HepG2 (cell line): Measurements from ENCODE around the gene NEK11.

Experiments used
- ARHGAP35 ChIP-seq: sonication (generic); formaldehyde crosslinking; IDR thresholded peaks from 2 replicates; pipeline ENCODE4 v1.9.0; 2022; ENCODE audit warnings: mild to moderate bottlenecking, inconsistent platforms, moderate library complexity, missing genetic modification reagents, borderline replicate concordance
- CTCF ChIP-seq: sonication (generic); formaldehyde crosslinking; IDR thresholded peaks from 2 replicates; pipeline ENCODE4 v1.5.0; 2020; ENCODE audit warnings: mild to moderate bottlenecking, missing genetic modification reagents, moderate library complexity
- DPF2 ChIP-seq: sonication (generic); formaldehyde crosslinking; IDR thresholded peaks from 2 replicates; pipeline ENCODE4 v1.4.0; 2020; ENCODE audit warnings: mild to moderate bottlenecking, low read depth, missing genetic modification reagents, borderline replicate concordance
- ELF3 ChIP-seq: IDR thresholded peaks from 2 replicates; pipeline ENCODE4 v1.6.1; 2016; ENCODE audit warnings: missing genetic modification reagents, missing compliant biosample characterization
- NFE2L1 ChIP-seq: sonication (generic); formaldehyde crosslinking; IDR thresholded peaks from 2 replicates; pipeline ENCODE4 v1.4.0; 2020; ENCODE audit warnings: missing genetic modification reagents, mild to moderate bottlenecking, borderline replicate concordance
- RFX5 ChIP-seq: IDR thresholded peaks from 2 replicates; pipeline ENCODE4 v1.6.1; 2011; ENCODE audit warnings: low read depth, low read length, improper control_type of control experiment
- SOX6 ChIP-seq, 2 experiments: fragments of 450-650 bp in 1 of 2; sonication (generic) in 1 of 2; formaldehyde crosslinking in 1 of 2; IDR thresholded peaks; 2 replicates each; pipeline versions ENCODE4 v1.4.0 to v1.6.1; 2017 to 2020; ENCODE audit warnings: antibody characterized with exemption in 1 of 2, mild to moderate bottlenecking in 1 of 2, missing genetic modification reagents in 1 of 2
- ZNF18 ChIP-seq: sonication (generic); formaldehyde crosslinking; IDR thresholded peaks from 2 replicates; pipeline ENCODE4 v1.8.0; 2022; ENCODE audit warnings: mild to moderate bottlenecking, missing genetic modification reagents; ENCODE audit not compliant: insufficient replicate concordance

- TF ChIP-seq NFE2L1 (CRISPR knock-in tag) (no peak), ELF3 (CRISPR knock-in tag) (no peak), SOX6 (IDR thresholded peaks at IDR 0.05) (no peak), SOX6 (CRISPR knock-in tag; IDR thresholded peaks at IDR 0.05) (no peak), CTCF (no peak), RFX5 (no peak), ZNF18 (CRISPR knock-in tag) (no peak), ARHGAP35 (CRISPR knock-in tag) (no peak), DPF2 (CRISPR knock-in tag) (no peak)
Measured at GRCh38 chr3:131072845-131073244, 46.2 kb downstream of the NEK11 start.
